ENCODE measurements around the gene ARGLU1.

ARGLU1 gene

GRCh38 chr13:106599875-106600797 is 32.2 kb upstream of the ARGLU1 start:
- Histone ChIP-seq H3K79me2 (ENCODE audit: control insufficient read depth, insufficient read depth, low read length, unreplicated experiment) (no peaks in the 10 kb centered on the region), H3K36me3 (ENCODE audit: insufficient read depth, low read length) (no peaks in the 10 kb centered on the region), H2AFZ (ENCODE audit: low read length, unreplicated experiment) (no peak overlapping the region), H3K4me1 (ENCODE audit: control insufficient read depth, insufficient read depth, low read length, unreplicated experiment) (no peaks in the 10 kb centered on the region), H3K4me3 (ENCODE audit: low read depth, low read length) (no peak overlapping the region), H3K27ac (ENCODE audit: low read depth, low read length) (no peak overlapping the region), H3K27me3 (ENCODE audit: insufficient read depth, low read length) (no peaks in the 10 kb centered on the region)

- H3K79me2 ChIP-seq (ENCODE audit: control insufficient read depth, insufficient read depth, low read length, unreplicated experiment) = no peaks in the 10 kb centered on the region
- no peaks in the 10 kb centered on the region for H3K27me3 ChIP-seq (ENCODE audit: insufficient read depth, low read length)
- H3K4me1 ChIP-seq (ENCODE audit: control insufficient read depth, insufficient read depth, low read length, unreplicated experiment) = no peaks in the 10 kb centered on the region
- no peaks in the 10 kb centered on the region for H3K36me3 ChIP-seq (ENCODE audit: insufficient read depth, low read length)
- H2AFZ ChIP-seq (ENCODE audit: low read length, unreplicated experiment) = no peak overlapping the region
- no peak overlapping the region for H3K4me3 ChIP-seq (ENCODE audit: low read depth, low read length)
- no peak overlapping the region for H3K27ac ChIP-seq (ENCODE audit: low read depth, low read length)
Measured at GRCh38 chr13:106597749-106598395, 29.9 kb upstream of the ARGLU1 start.

DNA sequence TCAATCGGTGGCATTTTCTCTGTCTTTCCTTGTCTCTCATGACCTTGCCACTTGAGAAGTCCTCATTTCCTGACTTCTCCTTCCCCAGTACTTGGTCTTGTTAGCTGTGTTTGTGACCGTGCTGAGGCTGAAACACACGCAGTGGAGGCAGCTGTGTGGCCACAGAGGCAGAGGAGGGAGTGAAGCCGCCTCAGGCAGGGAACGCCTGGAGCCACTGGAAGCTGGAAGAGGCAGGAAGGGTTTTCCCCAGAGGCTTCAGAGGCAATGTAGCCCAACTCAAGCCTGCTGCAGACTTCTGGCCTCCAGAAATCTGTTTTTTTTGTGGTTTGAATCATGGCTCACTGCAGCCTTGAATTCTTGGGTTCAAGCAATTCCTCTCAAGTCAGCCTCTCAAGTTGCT is 29.2 kb upstream of the ARGLU1 start:
- no peaks in the 10 kb centered on the region for H3K27me3 ChIP-seq (ENCODE audit: insufficient read depth, low read length)
- H3K4me3 ChIP-seq (ENCODE audit: low read depth, low read length) = no peak overlapping the region
- no peaks in the 10 kb centered on the region for H3K79me2 ChIP-seq (ENCODE audit: control insufficient read depth, insufficient read depth, low read length, unreplicated experiment)
- H2AFZ ChIP-seq (ENCODE audit: low read length, unreplicated experiment) = no peak overlapping the region
- H3K36me3 ChIP-seq (ENCODE audit: insufficient read depth, low read length) = no peaks in the 10 kb centered on the region
- no peak overlapping the region for H3K27ac ChIP-seq (ENCODE audit: low read depth, low read length)
- H3K4me1 ChIP-seq (ENCODE audit: control insufficient read depth, insufficient read depth, low read length, unreplicated experiment) = no peaks in the 10 kb centered on the region

DNA sequence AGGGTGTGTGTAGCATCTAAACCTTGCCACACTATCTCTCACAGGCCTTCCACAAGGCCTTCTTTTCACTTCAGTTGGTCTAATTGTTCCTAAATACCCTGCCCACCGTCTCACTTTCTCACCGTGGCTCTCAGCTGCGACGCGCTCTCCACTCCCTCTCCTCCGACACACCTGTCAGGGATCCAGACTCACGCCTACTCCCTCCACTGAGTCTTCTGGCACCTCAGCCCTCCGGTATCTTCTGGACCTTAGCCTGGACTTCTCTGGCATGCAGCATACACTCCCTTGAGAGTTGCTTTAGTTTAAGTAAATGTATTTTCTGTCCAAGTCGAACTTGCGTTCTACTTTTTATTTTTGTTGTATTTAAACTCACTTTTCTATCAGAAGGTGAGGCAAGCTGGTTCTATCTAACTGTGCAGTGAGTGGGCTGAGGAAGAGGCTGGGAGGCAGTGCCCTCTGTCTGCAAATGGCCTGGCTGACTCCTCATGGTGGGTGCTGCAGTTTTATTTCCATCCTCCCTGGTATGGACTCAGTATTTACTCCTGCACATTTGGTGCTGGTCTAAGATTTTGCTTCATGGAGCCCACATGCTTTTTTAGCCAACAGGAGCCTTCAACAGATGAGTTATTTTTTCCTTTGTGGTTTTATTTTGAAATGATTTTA is 28.5 kb upstream of the ARGLU1 start:
- H3K79me2 ChIP-seq (ENCODE audit: control insufficient read depth, insufficient read depth, low read length, unreplicated experiment) = no peaks in the 10 kb centered on the region
- no peak overlapping the region for H3K4me3 ChIP-seq (ENCODE audit: low read depth, low read length)
- H3K27me3 ChIP-seq (ENCODE audit: insufficient read depth, low read length) = no peaks in the 10 kb centered on the region
- no peaks in the 10 kb centered on the region for H3K4me1 ChIP-seq (ENCODE audit: control insufficient read depth, insufficient read depth, low read length, unreplicated experiment)
- H3K27ac ChIP-seq (ENCODE audit: low read depth, low read length) = no peak overlapping the region
- H2AFZ ChIP-seq (ENCODE audit: low read length, unreplicated experiment) = no peak overlapping the region
- no peaks in the 10 kb centered on the region for H3K36me3 ChIP-seq (ENCODE audit: insufficient read depth, low read length)

GRCh38 chr13:106595625-106596024 is 27.7 kb upstream of the ARGLU1 start:
- H3K79me2 ChIP-seq (ENCODE audit: control insufficient read depth, insufficient read depth, low read length, unreplicated experiment) = no peaks in the 10 kb centered on the region

GRCh38 chr13:106594980-106595379 is 27.0 kb upstream of the ARGLU1 start:
- Histone ChIP-seq H3K27ac (ENCODE audit: low read depth, low read length) (no peak overlapping the region), H3K27me3 (ENCODE audit: insufficient read depth, low read length) (no peaks in the 10 kb centered on the region), H3K4me3 (ENCODE audit: low read depth, low read length) (no peak overlapping the region), H3K79me2 (ENCODE audit: control insufficient read depth, insufficient read depth, low read length, unreplicated experiment) (no peaks in the 10 kb centered on the region), H3K4me1 (ENCODE audit: control insufficient read depth, insufficient read depth, low read length, unreplicated experiment) (no peaks in the 10 kb centered on the region), H2AFZ (ENCODE audit: low read length, unreplicated experiment) (no peak overlapping the region), H3K36me3 (ENCODE audit: insufficient read depth, low read length) (no peaks in the 10 kb centered on the region)

More at GRCh38 chr13:106595625-106596024, 27.7 kb upstream of the ARGLU1 start:
- Histone ChIP-seq H2AFZ (ENCODE audit: low read length, unreplicated experiment) (no peak overlapping the region), H3K36me3 (ENCODE audit: insufficient read depth, low read length) (no peaks in the 10 kb centered on the region), H3K4me1 (ENCODE audit: control insufficient read depth, insufficient read depth, low read length, unreplicated experiment) (no peaks in the 10 kb centered on the region), H3K4me3 (ENCODE audit: low read depth, low read length) (no peak overlapping the region), H3K27ac (ENCODE audit: low read depth, low read length) (no peak overlapping the region), H3K27me3 (ENCODE audit: insufficient read depth, low read length) (no peaks in the 10 kb centered on the region)

DNA sequence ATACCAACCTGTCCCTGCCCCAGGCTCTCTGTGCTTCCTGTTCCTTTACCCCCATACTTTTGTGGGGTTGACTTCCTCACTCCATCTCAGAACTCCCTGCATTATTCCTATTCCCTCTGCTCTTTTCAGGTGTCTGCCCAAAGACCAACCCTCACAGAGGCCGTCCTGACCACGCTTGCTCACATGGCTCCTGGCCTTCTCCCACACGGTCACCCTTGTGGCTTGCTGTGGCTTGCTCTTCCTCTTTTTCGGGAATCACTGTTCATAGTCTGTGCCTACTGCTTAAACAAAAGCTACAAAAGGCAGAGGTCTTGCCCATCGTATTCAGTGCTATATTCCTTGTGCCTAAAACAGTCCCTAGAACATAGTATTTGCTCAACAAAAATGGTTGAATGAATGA is 25.2 kb upstream of the ARGLU1 start:
- Histone ChIP-seq H3K27me3 (ENCODE audit: insufficient read depth, low read length) (no peaks in the 10 kb centered on the region), H3K79me2 (ENCODE audit: control insufficient read depth, insufficient read depth, low read length, unreplicated experiment) (no peaks in the 10 kb centered on the region), H3K4me3 (ENCODE audit: low read depth, low read length) (no peak overlapping the region), H2AFZ (ENCODE audit: low read length, unreplicated experiment) (no peak overlapping the region), H3K27ac (ENCODE audit: low read depth, low read length) (no peak overlapping the region), H3K36me3 (ENCODE audit: insufficient read depth, low read length) (no peaks in the 10 kb centered on the region), H3K4me1 (ENCODE audit: control insufficient read depth, insufficient read depth, low read length, unreplicated experiment) (no peaks in the 10 kb centered on the region)

GRCh38 chr13:106591299-106591698 is 23.4 kb upstream of the ARGLU1 start:
- H3K27me3 ChIP-seq (ENCODE audit: insufficient read depth, low read length) = no peaks in the 10 kb centered on the region
- no peaks in the 10 kb centered on the region for H3K36me3 ChIP-seq (ENCODE audit: insufficient read depth, low read length)
- H3K79me2 ChIP-seq (ENCODE audit: control insufficient read depth, insufficient read depth, low read length, unreplicated experiment) = no peaks in the 10 kb centered on the region
- H3K4me1 ChIP-seq (ENCODE audit: control insufficient read depth, insufficient read depth, low read length, unreplicated experiment) = no peaks in the 10 kb centered on the region
- no peak overlapping the region for H3K4me3 ChIP-seq (ENCODE audit: low read depth, low read length)
- H3K27ac ChIP-seq (ENCODE audit: low read depth, low read length) = no peak overlapping the region
- no peak overlapping the region for H2AFZ ChIP-seq (ENCODE audit: low read length, unreplicated experiment)

DNA sequence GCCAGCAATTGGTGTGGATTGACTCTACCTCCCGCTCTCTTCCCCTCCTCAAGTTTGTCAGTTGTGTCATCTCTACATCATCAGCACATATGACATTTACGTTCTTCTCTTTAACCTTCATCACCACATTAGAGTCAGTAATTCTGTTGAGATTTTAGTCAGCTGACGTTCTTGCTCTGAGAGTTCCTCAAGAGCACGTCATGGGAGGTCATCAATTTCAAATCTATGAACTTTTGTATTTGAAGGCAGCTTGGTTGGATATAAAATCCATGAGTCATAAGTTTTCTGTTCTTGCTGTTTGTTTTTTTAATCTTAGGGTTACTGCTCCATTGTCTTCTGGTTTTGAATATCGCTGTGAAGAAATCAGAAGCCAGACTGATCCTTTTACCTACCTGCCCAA is 21.8 kb upstream of the ARGLU1 start:
- Histone ChIP-seq H3K27ac (ENCODE audit: low read depth, low read length) (no peak overlapping the region), H2AFZ (ENCODE audit: low read length, unreplicated experiment) (no peak overlapping the region), H3K79me2 (ENCODE audit: control insufficient read depth, insufficient read depth, low read length, unreplicated experiment) (no peaks in the 10 kb centered on the region), H3K4me3 (ENCODE audit: low read depth, low read length) (no peak overlapping the region), H3K4me1 (ENCODE audit: control insufficient read depth, insufficient read depth, low read length, unreplicated experiment) (no peaks in the 10 kb centered on the region), H3K27me3 (ENCODE audit: insufficient read depth, low read length) (no peaks in the 10 kb centered on the region), H3K36me3 (ENCODE audit: insufficient read depth, low read length) (no peaks in the 10 kb centered on the region)

GRCh38 chr13:106588367-106588766 is 20.4 kb upstream of the ARGLU1 start:
- Histone ChIP-seq H3K27ac (ENCODE audit: low read depth, low read length) (no peak overlapping the region), H2AFZ (ENCODE audit: low read length, unreplicated experiment) (no peak overlapping the region), H3K4me1 (ENCODE audit: control insufficient read depth, insufficient read depth, low read length, unreplicated experiment) (no peaks in the 10 kb centered on the region)

More at GRCh38 chr13:106588367-106588766, 20.4 kb upstream of the ARGLU1 start:
- H3K36me3 ChIP-seq (ENCODE audit: insufficient read depth, low read length) = no peaks in the 10 kb centered on the region
- H3K4me3 ChIP-seq (ENCODE audit: low read depth, low read length) = no peak overlapping the region
- no peaks in the 10 kb centered on the region for H3K27me3 ChIP-seq (ENCODE audit: insufficient read depth, low read length)
- H3K79me2 ChIP-seq (ENCODE audit: control insufficient read depth, insufficient read depth, low read length, unreplicated experiment) = no peaks in the 10 kb centered on the region

All from ACC112 (cell line).